Thyroid gland (tissue), 4 donors: ENCODE data around the gene MAT2B.

Experiments used
- POLR2A ChIP-seq, 2 donors: fragments of 450-650 bp; IDR thresholded peaks; one replicate each; pipeline ENCODE4 v1.6.1; 2017; ENCODE audit warnings: antibody characterized with exemption in 2 of 2, mild to moderate bottlenecking in 2 of 2, moderate library complexity in 1 of 2
- TF ChIP-seq, protein P1 (sequence below), 6 experiments: fragments of 200-600 bp in 3 of 6; fragments of 450-650 bp in 3 of 6; sonication (generic) in 3 of 6; IDR thresholded peaks; one replicate each; pipeline ENCODE4 v1.5.1; 2016 to 2019; ENCODE audit warnings: antibody characterized with exemption in 6 of 6, mild to moderate bottlenecking in 2 of 6, inconsistent platforms in 1 of 6, moderate library complexity in 1 of 6

DNA sequence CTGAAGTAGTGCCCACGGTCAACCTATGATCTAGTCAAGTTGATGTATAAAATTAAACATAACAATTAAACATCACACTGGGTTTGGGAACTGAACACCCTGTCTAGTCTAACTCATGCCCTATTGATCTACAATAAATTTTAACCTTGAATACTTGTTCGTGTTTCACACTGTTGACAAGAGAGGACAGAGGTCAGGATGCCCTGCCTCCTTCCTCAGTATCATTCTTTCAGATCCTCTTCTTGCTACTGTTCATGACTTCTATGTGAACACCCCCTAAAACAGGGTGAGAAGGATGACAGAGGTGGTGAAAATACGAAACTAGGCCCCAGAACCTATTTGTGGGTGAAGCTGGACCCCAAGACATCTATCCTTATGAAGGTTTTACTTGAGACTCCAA, 8.1 kb upstream of the MAT2B start:
- TF ChIP-seq, protein P1, sequence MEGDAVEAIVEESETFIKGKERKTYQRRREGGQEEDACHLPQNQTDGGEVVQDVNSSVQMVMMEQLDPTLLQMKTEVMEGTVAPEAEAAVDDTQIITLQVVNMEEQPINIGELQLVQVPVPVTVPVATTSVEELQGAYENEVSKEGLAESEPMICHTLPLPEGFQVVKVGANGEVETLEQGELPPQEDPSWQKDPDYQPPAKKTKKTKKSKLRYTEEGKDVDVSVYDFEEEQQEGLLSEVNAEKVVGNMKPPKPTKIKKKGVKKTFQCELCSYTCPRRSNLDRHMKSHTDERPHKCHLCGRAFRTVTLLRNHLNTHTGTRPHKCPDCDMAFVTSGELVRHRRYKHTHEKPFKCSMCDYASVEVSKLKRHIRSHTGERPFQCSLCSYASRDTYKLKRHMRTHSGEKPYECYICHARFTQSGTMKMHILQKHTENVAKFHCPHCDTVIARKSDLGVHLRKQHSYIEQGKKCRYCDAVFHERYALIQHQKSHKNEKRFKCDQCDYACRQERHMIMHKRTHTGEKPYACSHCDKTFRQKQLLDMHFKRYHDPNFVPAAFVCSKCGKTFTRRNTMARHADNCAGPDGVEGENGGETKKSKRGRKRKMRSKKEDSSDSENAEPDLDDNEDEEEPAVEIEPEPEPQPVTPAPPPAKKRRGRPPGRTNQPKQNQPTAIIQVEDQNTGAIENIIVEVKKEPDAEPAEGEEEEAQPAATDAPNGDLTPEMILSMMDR (IDR thresholded peaks at IDR 0.05): no peak
- TF ChIP-seq POLR2A (IDR thresholded peaks at IDR 0.05): no peak
